Measurements from ENCODE around the gene PRKG2. TPM values are rescaled to one million over a fixed set of nuclear protein-coding genes. Genes with fewer than 3 reads are reported as not detected.
A peak's percentile ranks its signal among the peaks of the same experiment; 100 is the strongest.
"Not testable (repeated sequence)": the region's sequence is repeated elsewhere in the genome, so short reads cannot be mapped to it uniquely, and the experiment has no call there.

PRKG2 gene
- total RNA-seq, 2 experiments from 2014 or later = 0.12 to 0.58 TPM

GRCh38 chr4:81197864-81198524 lies 17.0 kb downstream of the PRKG2 start:
- Mint-ChIP-seq H3K9me3 (no peaks in the 10 kb centered on the region), H3K4me1 (no peaks in the 10 kb centered on the region), H3K27me3 (no peaks in the 10 kb centered on the region), H3K36me3 (no peaks in the 10 kb centered on the region), H3K27ac (no peak overlapping the region), H3K4me3 (no peak overlapping the region)
- DNase-seq = no peak

DNA sequence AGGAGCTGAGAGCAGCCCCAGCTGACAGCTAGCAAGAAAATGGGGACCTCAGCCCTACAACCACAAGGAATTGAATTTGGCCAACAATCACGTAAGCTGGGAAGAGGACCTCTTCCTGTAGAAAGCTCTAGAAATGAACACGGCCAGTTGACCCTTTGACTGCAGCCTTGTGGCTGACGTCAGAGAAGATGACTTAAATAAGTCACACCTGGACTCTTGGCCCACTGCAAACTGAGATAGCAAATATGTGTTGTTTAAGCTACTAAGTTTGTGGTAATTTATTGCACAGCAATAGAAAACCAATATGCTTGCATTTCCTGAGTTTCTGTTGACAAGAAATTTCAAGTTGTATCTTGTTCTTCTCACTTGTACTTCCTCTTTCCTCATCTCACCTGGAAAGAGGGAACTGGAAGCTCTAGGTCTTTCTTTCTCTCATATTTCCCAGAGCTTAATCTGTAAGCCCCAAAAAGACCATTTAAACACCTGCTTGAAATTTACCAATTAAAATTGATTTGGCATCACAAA lies 18.8 kb downstream of the PRKG2 start:
- H3K27ac Mint-ChIP-seq = no peak overlapping the region
- no peaks in the 10 kb centered on the region for H3K9me3 Mint-ChIP-seq
- H3K36me3 Mint-ChIP-seq = no peaks in the 10 kb centered on the region
- no peaks in the 10 kb centered on the region for H3K4me1 Mint-ChIP-seq
- no peak overlapping the region for H3K4me3 Mint-ChIP-seq
- H3K27me3 Mint-ChIP-seq = no peaks in the 10 kb centered on the region
- no peak for DNase-seq

- no peak for DNase-seq
- H3K4me3 Mint-ChIP-seq = no peak overlapping the region
- H3K27me3 Mint-ChIP-seq = no peaks in the 10 kb centered on the region
- H3K9me3 Mint-ChIP-seq = no peaks in the 10 kb centered on the region
- no peaks in the 10 kb centered on the region for H3K4me1 Mint-ChIP-seq
- no peaks in the 10 kb centered on the region for H3K36me3 Mint-ChIP-seq
- H3K27ac Mint-ChIP-seq = no peak overlapping the region
Measured at GRCh38 chr4:81195475-81195874, 19.5 kb downstream of the PRKG2 start.

- Mint-ChIP-seq H3K4me3 (no peak overlapping the region), H3K27ac (no peak overlapping the region), H3K27me3 (no peaks in the 10 kb centered on the region), H3K9me3 (no peaks in the 10 kb centered on the region), H3K4me1 (no peaks in the 10 kb centered on the region), H3K36me3 (no peaks in the 10 kb centered on the region)
- DNase-seq = no peak
Measured at GRCh38 chr4:81194286-81194685, 20.7 kb downstream of the PRKG2 start.

DNA sequence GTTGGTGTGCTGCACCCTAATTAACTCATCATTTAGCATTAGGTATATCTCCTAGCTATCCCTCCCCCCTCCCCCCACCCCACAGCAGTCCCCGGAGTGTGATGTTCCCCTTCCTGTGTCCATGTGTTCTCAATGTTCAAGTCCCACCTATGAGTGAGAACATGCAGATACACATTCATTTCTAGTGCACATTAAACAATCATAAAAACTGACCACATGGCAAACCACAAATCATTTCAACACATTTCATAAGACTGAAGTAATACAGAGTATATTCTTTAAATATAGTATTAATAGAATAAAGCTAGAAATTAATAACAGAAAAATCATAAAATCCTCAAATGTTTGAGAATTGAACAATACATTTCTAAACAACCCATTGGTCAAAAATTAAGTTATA lies 34.1 kb downstream of the PRKG2 start:
- H3K27ac Mint-ChIP-seq = no peak overlapping the region
- no peaks in the 10 kb centered on the region for H3K36me3 Mint-ChIP-seq
- H3K4me1 Mint-ChIP-seq = no peaks in the 10 kb centered on the region
- no peak overlapping the region for H3K4me3 Mint-ChIP-seq
- H3K27me3 Mint-ChIP-seq = peaks cover 25% of the 10 kb centered on the region
- no peak for DNase-seq
- H3K9me3 Mint-ChIP-seq = peaks cover under 1% of the 10 kb centered on the region

DNA sequence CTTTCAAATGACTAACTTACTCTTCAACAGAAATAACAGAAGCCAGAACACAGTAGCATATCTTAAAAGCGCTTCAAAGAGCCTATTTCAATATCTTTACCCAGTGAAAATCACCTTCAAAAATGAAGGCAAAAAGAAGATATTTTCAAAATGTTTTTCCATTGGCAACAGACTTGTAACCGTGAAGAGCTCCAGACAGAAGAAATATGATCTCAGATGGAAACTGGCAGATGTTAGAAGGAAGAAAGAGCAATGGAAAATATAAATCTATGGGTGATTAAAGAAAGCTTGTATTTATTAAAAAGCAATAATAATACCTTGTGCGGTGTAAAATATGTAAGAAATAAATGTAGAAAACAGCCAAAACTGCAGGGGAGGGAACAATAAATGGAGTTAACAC lies 35.7 kb downstream of the PRKG2 start:
- peaks cover 21% of the 10 kb centered on the region for H3K27me3 Mint-ChIP-seq
- no peaks in the 10 kb centered on the region for H3K36me3 Mint-ChIP-seq
- H3K27ac Mint-ChIP-seq = no peak overlapping the region
- H3K9me3 Mint-ChIP-seq = no peaks in the 10 kb centered on the region
- no peak overlapping the region for H3K4me3 Mint-ChIP-seq
- DNase-seq = no peak
- H3K4me1 Mint-ChIP-seq = no peaks in the 10 kb centered on the region

DNA sequence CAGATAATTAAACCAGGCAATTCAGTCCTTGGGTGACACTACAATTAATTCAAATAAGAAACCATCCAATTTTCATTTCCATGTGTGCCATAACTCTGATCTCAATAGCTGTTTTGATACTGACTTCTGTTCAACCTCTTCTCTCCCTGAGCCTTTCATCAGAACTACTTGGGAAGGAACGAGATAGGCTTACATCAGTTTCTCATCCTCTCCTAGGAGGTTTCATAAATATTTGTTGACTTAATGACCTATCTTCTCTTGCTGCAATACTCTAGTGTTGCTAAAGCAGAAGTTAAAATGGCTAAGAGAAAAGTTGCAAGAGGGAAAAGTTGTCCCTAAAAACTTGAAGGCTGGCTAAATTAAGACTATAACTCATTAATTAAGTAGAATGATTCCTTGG lies 41.8 kb downstream of the PRKG2 start:
- no peaks in the 10 kb centered on the region for H3K9me3 Mint-ChIP-seq
- H3K4me1 Mint-ChIP-seq = no peaks in the 10 kb centered on the region
- DNase-seq = no peak
- no peaks in the 10 kb centered on the region for H3K36me3 Mint-ChIP-seq
- H3K4me3 Mint-ChIP-seq = no peak overlapping the region
- no peak overlapping the region for H3K27ac Mint-ChIP-seq
- peaks cover 13% of the 10 kb centered on the region for H3K27me3 Mint-ChIP-seq

GRCh38 chr4:81166458-81167160 lies 48.4 kb downstream of the PRKG2 start:
- Mint-ChIP-seq H3K27ac (no peak overlapping the region), H3K9me3 (no peaks in the 10 kb centered on the region), H3K4me1 (no peaks in the 10 kb centered on the region), H3K27me3 (no peaks in the 10 kb centered on the region), H3K4me3 (no peak overlapping the region), H3K36me3 (no peaks in the 10 kb centered on the region)
- DNase-seq = no peak

- H3K27ac Mint-ChIP-seq = no peak overlapping the region
Measured at GRCh38 chr4:81165861-81166430, 49.1 kb downstream of the PRKG2 start.

DNA sequence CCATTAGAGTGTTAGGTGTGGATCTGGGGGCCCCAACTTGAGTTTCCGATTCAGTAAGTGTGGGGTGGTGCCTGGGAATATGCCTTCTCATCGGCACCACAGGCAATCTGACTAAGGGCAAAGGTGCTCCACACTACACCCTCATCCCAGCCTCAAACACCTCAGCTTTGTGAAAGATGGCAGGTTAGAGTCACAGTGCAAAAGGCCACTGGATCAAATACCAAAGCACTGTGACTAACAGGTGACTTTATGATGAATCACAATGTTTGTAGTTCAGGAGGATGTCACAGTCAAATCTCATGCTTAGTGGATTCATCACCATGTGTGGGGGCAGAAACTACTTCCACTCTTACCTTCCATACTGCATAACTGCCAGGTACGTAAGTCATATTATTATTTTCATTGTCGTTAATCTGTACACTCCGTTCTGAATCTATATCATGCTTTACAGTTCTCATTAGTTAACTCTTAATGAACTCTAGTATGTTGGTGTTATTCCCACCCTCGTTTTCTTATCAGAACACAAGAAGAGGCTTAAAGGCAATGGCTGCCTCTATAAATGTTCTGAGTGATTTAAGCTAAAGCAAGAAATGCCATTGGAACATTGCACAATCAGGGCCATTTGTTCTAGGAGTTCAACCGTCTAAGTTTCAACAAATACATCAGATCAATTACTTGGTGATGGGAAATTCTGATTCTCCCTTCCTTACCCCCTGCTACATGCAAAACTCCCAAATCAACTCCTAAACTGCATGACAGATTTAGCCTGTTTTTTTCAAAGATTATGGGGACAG lies 50.2 kb downstream of the PRKG2 start:
- H3K36me3 Mint-ChIP-seq = no peaks in the 10 kb centered on the region
- H3K9me3 Mint-ChIP-seq = no peaks in the 10 kb centered on the region
- DNase-seq = no peak
- H3K4me1 Mint-ChIP-seq = no peaks in the 10 kb centered on the region
- no peak overlapping the region for H3K4me3 Mint-ChIP-seq
- H3K27me3 Mint-ChIP-seq = no peaks in the 10 kb centered on the region
- no peak overlapping the region for H3K27ac Mint-ChIP-seq

More at GRCh38 chr4:81165861-81166430, 49.1 kb downstream of the PRKG2 start:
- no peak overlapping the region for H3K4me3 Mint-ChIP-seq
- H3K4me1 Mint-ChIP-seq = no peaks in the 10 kb centered on the region
- H3K27me3 Mint-ChIP-seq = no peaks in the 10 kb centered on the region
- H3K9me3 Mint-ChIP-seq = no peaks in the 10 kb centered on the region
- no peaks in the 10 kb centered on the region for H3K36me3 Mint-ChIP-seq
- DNase-seq = no peak

DNA sequence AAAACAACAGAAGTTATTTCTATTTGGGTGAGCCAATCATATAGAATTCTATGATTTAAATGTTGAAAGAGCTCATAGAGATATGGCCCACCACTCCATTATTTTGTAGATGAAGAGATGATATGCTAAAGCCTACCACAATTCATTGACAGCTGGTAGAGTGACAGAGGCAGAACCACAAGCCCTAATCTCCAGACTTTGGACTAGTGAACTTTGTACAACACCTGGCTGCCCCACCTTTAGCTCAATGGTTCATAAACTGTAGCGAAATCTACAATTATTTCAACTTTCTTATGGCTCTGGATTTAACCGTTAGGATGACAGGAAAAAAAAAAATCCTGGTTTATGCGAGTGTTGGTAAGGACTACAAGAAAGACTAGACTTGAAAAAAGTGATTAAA lies 50.9 kb downstream of the PRKG2 start:
- no peaks in the 10 kb centered on the region for H3K9me3 Mint-ChIP-seq

DNA sequence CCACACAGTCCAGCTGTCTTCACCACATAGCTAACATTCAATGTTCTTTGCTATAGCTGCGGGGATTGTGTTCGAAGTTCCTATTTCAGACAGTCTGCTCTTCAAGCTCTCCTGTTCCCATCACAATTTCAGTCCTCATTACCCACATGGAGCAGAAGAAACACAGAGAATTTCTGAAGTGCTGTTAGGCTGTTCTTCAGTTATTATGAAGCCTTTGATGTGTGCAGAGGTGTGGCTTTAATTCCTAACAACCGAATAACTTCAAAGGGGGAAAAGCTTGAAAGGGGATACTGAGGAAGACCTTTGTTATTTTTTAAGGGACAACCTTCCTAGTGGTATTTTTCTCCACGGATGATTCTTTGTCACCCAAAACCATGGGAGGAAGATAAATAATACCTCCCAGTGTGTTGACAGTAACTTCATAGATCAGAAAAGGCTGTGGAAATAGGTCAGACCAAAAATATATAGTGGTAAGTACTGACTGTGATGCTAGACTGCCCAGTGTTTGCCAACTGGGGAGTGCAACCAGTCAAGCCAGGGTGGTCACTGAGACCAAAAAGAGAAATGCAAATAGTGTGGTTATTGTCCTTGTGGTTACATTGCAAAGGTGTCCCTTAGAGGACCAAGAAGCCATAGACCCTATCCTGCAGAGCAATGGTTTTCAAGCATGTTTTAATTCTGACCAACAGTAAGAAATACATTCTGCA lies 52.1 kb downstream of the PRKG2 start:
- DNase-seq = no peak
- H3K27ac Mint-ChIP-seq = no peak overlapping the region
- no peaks in the 10 kb centered on the region for H3K9me3 Mint-ChIP-seq
- no peak overlapping the region for H3K4me3 Mint-ChIP-seq
- no peaks in the 10 kb centered on the region for H3K27me3 Mint-ChIP-seq
- H3K4me1 Mint-ChIP-seq = no peaks in the 10 kb centered on the region
- no peaks in the 10 kb centered on the region for H3K36me3 Mint-ChIP-seq

More for the DNA sequence above, 50.9 kb downstream of the PRKG2 start:
- Mint-ChIP-seq H3K4me3 (no peak overlapping the region), H3K27me3 (no peaks in the 10 kb centered on the region), H3K36me3 (no peaks in the 10 kb centered on the region), H3K4me1 (no peaks in the 10 kb centered on the region), H3K27ac (no peak overlapping the region)
- no peak for DNase-seq

DNA sequence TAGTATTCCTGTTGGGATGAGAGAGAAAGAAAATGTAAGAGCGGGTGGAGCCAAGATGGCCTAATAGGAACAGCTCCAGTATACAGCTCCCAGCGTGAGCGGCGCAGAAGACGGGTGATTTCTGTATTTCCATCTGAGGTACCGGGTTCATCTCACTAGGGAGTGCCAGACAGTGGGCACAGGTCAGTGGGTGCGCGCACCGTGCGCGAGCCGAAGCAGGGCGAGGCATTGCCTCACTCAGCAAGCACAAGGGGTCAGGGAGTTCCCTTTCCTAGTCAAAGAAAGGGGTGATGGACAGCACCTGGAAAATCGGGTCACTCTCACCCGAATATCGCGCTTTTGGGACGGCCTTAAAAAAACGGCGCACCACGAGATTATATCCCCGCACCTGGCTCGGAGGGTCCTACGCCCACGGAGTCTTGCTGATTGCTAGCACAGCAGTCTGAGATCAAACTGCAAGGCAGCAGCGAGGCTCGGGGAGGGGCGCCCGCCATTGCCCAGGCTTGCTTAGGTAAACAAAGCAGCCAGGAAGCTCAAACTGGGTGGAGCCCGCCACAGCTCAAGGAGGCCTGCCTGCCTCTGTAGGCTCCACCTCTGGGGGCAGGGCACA lies 61.2 kb downstream of the PRKG2 start:
- not testable (repeated sequence) for H3K36me3 Mint-ChIP-seq, H3K27me3 Mint-ChIP-seq, H3K9me3 Mint-ChIP-seq, H3K4me1 Mint-ChIP-seq
- H3K4me3 Mint-ChIP-seq = peak overlapping the region; percentile 76
- peak; percentile 6 for DNase-seq
- peak overlapping the region; percentile 61 for H3K27ac Mint-ChIP-seq

All from activated naive CD8-positive, alpha-beta T cell treated with anti-CD3 and anti-CD28 coated beads for 36 hours (primary cell).